Stimulated activated CD4-positive, alpha-beta T cell treated with anti-CD3 and anti-CD28 coated beads, Interleukin-1b, Interleukin-23, amount 100 ng/mL, for 48 hours (primary cell): ENCODE data around the gene CHN2.
"Not testable (repeated sequence)": the region's sequence is repeated elsewhere in the genome, so short reads cannot be mapped to it uniquely, and the experiment has no call there.

ENCODE experiments used
- DNase-seq: peaks from one replicate; pipeline ENCODE4 v3.0.0-alpha.2; 2020

CHN2 gene

DNA sequence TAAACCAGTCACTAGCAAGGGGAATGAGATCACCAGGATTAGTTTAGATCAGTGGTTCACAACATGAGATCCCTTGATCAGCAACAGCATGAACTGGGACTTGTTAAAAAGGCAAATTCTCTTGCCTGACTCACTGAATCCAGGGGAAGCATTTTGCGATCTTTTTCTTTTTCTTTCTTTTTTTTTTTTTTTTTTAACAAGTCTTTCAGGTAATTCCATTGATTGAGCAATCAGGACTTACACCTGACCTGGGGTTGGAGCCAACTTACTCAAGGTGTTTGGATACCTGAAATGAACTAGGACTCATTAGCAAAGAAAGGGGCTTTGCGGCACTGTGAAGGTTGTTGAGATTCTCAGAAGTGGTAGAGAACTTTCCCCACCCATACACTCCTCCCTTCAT is 321.9 kb downstream of the CHN2 start:
- DNase-seq = no peak

DNA sequence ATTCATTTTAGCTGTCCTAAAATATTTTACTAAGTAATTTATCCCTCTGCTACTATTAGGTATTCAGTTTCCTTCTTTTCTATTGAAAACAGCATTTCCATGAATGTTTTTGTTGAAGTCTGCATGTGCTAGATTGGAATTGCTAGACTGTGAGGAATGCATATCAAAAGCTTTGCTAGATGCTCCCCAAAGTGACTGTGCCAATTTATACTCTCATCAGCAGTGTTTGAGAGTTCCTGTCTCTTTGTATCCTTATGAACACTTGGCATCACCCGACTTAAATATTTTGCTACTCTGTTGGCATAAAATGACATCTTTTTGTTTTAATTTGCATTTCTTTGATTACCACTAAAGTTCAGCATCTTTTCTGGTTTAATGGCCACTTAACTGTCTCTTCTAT is 324.0 kb downstream of the CHN2 start:
- no peak for DNase-seq

DNA sequence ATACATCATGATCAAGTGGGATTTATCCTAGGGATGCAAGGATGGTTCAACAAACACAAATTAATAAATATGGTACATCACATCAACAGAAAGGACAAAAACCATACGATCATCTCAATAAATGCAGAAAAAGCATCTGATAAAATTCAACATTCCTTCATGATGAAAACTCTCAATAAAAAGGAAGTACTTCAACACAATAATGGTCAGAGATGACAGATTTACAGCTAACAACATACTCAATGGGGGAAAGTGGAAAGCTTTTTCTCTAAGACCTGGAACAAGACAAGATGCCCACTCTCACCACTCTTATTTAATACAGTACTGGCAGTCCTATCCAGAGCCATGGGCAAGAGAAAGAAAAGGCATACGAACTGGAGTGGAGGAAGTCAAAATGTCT is 329.2 kb downstream of the CHN2 start:
- DNase-seq = no peak

DNA sequence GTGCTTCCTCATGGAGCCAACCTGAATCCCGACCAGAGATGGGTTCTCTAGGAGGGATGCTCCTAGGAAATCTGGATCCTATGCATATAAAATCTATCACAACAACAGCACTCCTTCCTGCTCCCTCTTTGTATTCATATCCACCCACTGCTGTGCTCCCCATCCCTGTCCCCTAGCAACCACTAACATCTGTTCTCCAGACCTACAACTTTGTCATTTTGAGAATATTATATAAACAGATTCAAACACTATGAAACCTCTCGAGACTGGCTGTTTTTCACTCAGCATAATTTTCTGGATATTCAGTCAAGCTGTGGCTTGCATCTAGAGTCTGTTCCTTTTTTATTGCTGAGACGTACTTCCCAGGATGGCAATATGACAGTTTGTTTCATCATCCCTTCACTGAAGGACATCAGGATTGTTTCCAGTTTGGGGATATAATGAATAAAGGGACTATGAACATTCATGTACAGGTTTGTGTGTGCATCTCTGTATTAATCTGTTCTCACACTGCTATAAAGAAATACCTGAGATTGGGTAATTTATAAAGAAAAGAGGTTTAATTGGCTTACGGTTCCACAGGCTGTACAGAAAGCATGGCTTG is 333.0 kb downstream of the CHN2 start:
- no peak for DNase-seq

DNA sequence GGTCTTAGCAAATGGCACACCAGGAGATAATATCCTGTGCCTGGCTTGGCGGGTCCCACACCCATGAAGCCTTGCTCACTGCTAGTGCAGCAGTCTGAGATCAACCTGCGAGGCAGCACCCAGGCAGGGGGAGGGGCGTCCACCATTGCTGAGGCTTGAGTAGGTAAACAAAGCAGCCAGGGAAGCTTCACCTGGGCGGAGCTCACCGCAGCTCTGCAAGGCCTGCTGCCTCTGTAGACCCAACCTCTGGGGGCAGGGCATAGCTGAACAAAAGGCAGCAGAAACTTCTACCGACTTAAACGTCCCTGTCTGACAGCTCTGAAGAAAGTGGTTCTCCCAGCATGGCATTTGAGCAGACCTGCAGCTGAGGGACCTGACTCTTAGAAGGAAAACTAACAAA is 334.0 kb downstream of the CHN2 start:
- DNase-seq = not testable (repeated sequence)
